Measurements from ENCODE around the gene PCDHB7.
"Not testable (repeated sequence)": the region's sequence is repeated elsewhere in the genome, so short reads cannot be mapped to it uniquely, and the experiment has no call there.

- not testable (repeated sequence) for TF ChIP-seq POLR2AphosphoS5, POLR2A (IDR thresholded peaks at IDR 0.05; ENCODE audit: low read depth, low read length)
These were observed 2.1 kb downstream of the PCDHB7 start for GRCh38 chr5:141174291-141175104.

Data from GM12892 (cell line).